ENCODE measurements around the gene TNPO1. TPM values are rescaled to one million over a fixed set of nuclear protein-coding genes. Genes with fewer than 3 reads are reported as not detected.

Gene TNPO1
- total and polyA plus RNA-seq, 9 of the 15 experiments (the other 6 are each of a cell fraction or from before 2014, with no cell fraction given) = 20.8 to 176 (median 97.9) TPM

- 0% methylated on average over 3 of the region's 3 CpGs for WGBS (ENCODE audit: insufficient coverage, low coverage, missing lambda C conversion rate)
These were observed 31.0 kb downstream of the TNPO1 start for GRCh38 chr5:72847439-72847838.

More at GRCh38 chr5:72847439-72847838, 31.0 kb downstream of the TNPO1 start:
- in situ Hi-C loops (cut with MboI) = no loop called here
- ChIA-PET CTCF (ENCODE audit: low intra/inter-chr PET ratio) (no interaction called here), POLR2A (interaction anchor here (0.8 to 1.0 kb wide), 3 partner anchors 9 to 286 kb away, joined by 3 to 5 read pairs (median 3); no protein-coding TSS in a partner anchor)
- FAIRE-seq (no peak), ATAC-seq (no peak), DNase-seq (ENCODE audit: extremely low read depth in 1 of 4, low spot score in 3 of 4) (no peak)
- H3K4me2 ChIP-seq (ENCODE audit: insufficient read depth, low read length) = peak overlapping the region; percentile 85; the same call in 1 of the 2 replicates
- H3K79me2 ChIP-seq (ENCODE audit: control insufficient read depth, insufficient read depth, low read length) = peaks cover 51% of the 10 kb centered on the region
- peak overlapping the region in 1 of 2 experiments; percentile 94; a peak in 2 of 4 replicates for H3K9ac ChIP-seq (ENCODE audit: insufficient read depth in 1 of 2, low read depth in 2 of 2, low read length in 2 of 2)
- no peaks in the 10 kb centered on the region for H3K27me3 ChIP-seq (ENCODE audit: control insufficient read depth in 2 of 2, insufficient read depth in 2 of 2, low read length in 2 of 2)
- no peak overlapping the region for H3K27ac ChIP-seq (ENCODE audit: extremely low read depth, low read depth, low read length)
- H3K9me3 ChIP-seq (replicated peaks; ENCODE audit: control insufficient read depth, insufficient read depth, low read depth, low read length) = no peaks in the 10 kb centered on the region; the same call in 1 of the 2 replicates
- peaks cover 32% of the 10 kb centered on the region; the same call in 2 of the 3 replicates for H3K36me3 ChIP-seq (ENCODE audit: control insufficient read depth, insufficient read depth, low read length)
- peak overlapping the region; percentile 72; the same call in 1 of the 2 replicates for H3K4me3 ChIP-seq
- intact Hi-C loops (cut with micrococcal nuclease) = loop anchor here (10.0 kb wide), 1 partner anchor 323 kb away; no protein-coding TSS in a partner anchor
- peaks cover 9% of the 10 kb centered on the region; the same call in 1 of the 2 replicates for H4K20me1 ChIP-seq (replicated peaks; ENCODE audit: control insufficient read depth, insufficient read depth, low read length)
- H2AFZ ChIP-seq (ENCODE audit: low read depth, low read length) = peak overlapping the region; percentile 44
- peaks cover 0 to 16% of the 10 kb centered on the region in 2 experiments; a peak in 3 of 5 replicates for H3K4me1 ChIP-seq (replicated peaks in 1 of 2; ENCODE audit: control insufficient read depth in 2 of 2, insufficient read depth in 2 of 2, low read length in 2 of 2)
- TF ChIP-seq NR0B1 (IDR thresholded peaks at IDR 0.05; ENCODE audit: partially characterized antibody) (no peak), ZNF696 (CRISPR knock-in tag; conservative IDR thresholded peaks at IDR 0.05) (no peak), ZNF589 (CRISPR knock-in tag; IDR thresholded peaks at IDR 0.05; ENCODE audit: low read depth) (peak; percentile 8; the same call in 1 of the 2 replicates), C11orf30 (IDR thresholded peaks at IDR 0.05; ENCODE audit: low read depth) (0 out of 2 replicates have a peak, but pooled peaks have one; percentile 3)
- H3K9me1 ChIP-seq (ENCODE audit: control insufficient read depth, insufficient read depth, low read length) = no peaks in the 10 kb centered on the region
- BruUV-seq (replicated peaks) = no TSS peak
